ENCODE measurements around the gene SCAMP2. TPM values are rescaled to one million over a fixed set of nuclear protein-coding genes. Genes with fewer than 3 reads are reported as not detected.
A peak's percentile ranks its signal among the peaks of the same experiment; 100 is the strongest.

The SCAMP2 gene
- total RNA-seq, 1 experiment from 2014 or later: 121 TPM

GRCh38 chr15:74800559-74801094 is 72.5 kb downstream of the SCAMP2 start:
- no peaks in the 10 kb centered on the region for H3K9me3 ChIP-seq (ENCODE audit: control insufficient read depth, insufficient read depth, low read depth, low read length)
- peaks cover 2% of the 10 kb centered on the region; the same call in 1 of the 2 replicates for H3K36me3 ChIP-seq (ENCODE audit: control insufficient read depth, insufficient read depth, low read length)
- DNase-seq (ENCODE audit: low read depth, low spot score) (no peak), ATAC-seq (peak; percentile 6; the same call in 1 of the 2 replicates)
- intact Hi-C loops (cut with micrococcal nuclease; ENCODE audit: unreplicated experiment) (loop anchor here (2.0 kb wide), 1 partner anchor 30 kb away; no protein-coding TSS in a partner anchor), in situ Hi-C loops (cut with HindIII; ENCODE audit: low pct_unique_long_range_greater_than_20kb, low sequenced_read_pairs) (no loop called here)
- peaks cover 7% of the 10 kb centered on the region; the same call in 1 of the 2 replicates for H3K4me1 ChIP-seq (ENCODE audit: control insufficient read depth, insufficient read depth, low read length)
- TF ChIP-seq SIN3A (IDR thresholded peaks at IDR 0.05; ENCODE audit: borderline replicate concordance, insufficient read depth, low read depth, low read length) (no peak), CTCF (IDR thresholded peaks at IDR 0.05) (no peak; the same call in 1 of the 2 replicates), TCF7L2 (IDR thresholded peaks at IDR 0.05; ENCODE audit: low read depth, low read length) (no peak), REST (IDR thresholded peaks at IDR 0.05; ENCODE audit: insufficient read depth in 1 of 2, low read depth in 2 of 2, low read length in 1 of 2) (no peak)
- H3K4me3 ChIP-seq (ENCODE audit: low read depth in 2 of 2, low read length in 2 of 2): no peak overlapping the region
- no peak overlapping the region for H3K27ac ChIP-seq (ENCODE audit: low read length)
- POLR2A ChIA-PET: no interaction called here
- H3K27me3 ChIP-seq (ENCODE audit: control insufficient read depth, insufficient read depth, low read length): no peaks in the 10 kb centered on the region
- BruUV-seq (replicated peaks): no TSS peak
- CTCF ChIA-PET: interaction anchor here (0.7 to 1.5 kb wide), 5 partner anchors 13 to 372 kb away, joined by 3 to 15 read pairs (median 6); no protein-coding TSS in a partner anchor

DNA sequence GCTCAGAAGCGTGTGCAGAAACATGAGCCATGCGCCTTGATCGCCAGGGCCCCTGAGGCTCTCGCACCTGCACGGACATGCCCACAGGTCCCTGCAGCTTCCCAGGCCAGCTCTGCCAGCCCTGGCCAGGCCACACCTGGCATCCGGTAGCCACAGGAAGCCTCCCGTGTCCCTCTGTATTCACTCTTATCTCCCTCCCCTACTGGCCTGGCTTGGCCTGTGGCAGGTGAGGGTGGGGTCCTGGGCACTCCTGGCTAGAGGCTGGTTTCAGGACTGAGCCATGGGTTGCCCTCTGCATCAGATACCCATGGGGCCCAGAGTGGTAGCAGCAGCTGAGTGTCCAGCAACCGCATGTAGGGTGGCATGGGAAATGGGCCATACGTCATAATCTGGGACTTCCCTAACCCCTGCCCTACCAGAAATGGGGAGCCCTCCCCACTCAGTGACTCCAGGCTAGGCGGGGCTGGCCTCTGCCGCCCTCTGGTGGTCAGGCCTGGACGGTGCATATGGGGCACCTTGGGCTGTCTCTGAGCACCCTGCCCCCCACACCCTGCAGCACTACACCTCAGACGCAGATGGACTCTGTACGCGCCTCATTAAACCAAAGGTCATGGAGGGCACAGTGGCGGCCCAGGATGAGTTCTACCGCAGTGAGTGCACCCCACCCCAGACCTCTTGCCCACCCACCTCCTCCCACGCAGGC is 73.2 kb downstream of the SCAMP2 start:
- CTCF ChIA-PET: interaction anchor here (0.6 to 1.5 kb wide), 6 partner anchors 10 to 371 kb away, joined by 3 to 15 read pairs (median 6); no protein-coding TSS in a partner anchor
- intact Hi-C loops (cut with micrococcal nuclease; ENCODE audit: unreplicated experiment) (loop anchor here (2.0 kb wide), 1 partner anchor 29 kb away; no protein-coding TSS in a partner anchor), in situ Hi-C loops (cut with HindIII; ENCODE audit: low pct_unique_long_range_greater_than_20kb, low sequenced_read_pairs) (no loop called here)
- H3K4me1 ChIP-seq (ENCODE audit: control insufficient read depth, insufficient read depth, low read length): peaks cover 7% of the 10 kb centered on the region; the same call in 1 of the 2 replicates
- no peaks in the 10 kb centered on the region for H3K9me3 ChIP-seq (ENCODE audit: control insufficient read depth, insufficient read depth, low read depth, low read length)
- H3K4me3 ChIP-seq (ENCODE audit: low read depth in 2 of 2, low read length in 2 of 2): no peak overlapping the region
- no peak overlapping the region for H3K27ac ChIP-seq (ENCODE audit: low read length)
- no TSS peak for BruUV-seq (replicated peaks)
- TF ChIP-seq TCF7L2 (IDR thresholded peaks at IDR 0.05; ENCODE audit: low read depth, low read length): no peak
- TF ChIP-seq REST (IDR thresholded peaks at IDR 0.05; ENCODE audit: insufficient read depth in 1 of 2, low read depth in 2 of 2, low read length in 1 of 2): no peak
- peak; percentile 99 for TF ChIP-seq CTCF (IDR thresholded peaks at IDR 0.05)
- DNase-seq (ENCODE audit: low read depth, low spot score) (peak; percentile 45), ATAC-seq (peak; percentile 95)
- H3K27me3 ChIP-seq (ENCODE audit: control insufficient read depth, insufficient read depth, low read length): no peaks in the 10 kb centered on the region
- peaks cover 2% of the 10 kb centered on the region; the same call in 1 of the 2 replicates for H3K36me3 ChIP-seq (ENCODE audit: control insufficient read depth, insufficient read depth, low read length)
- POLR2A ChIA-PET: no interaction called here
